NCI-H748 (cell line): ENCODE results near the gene ADSL.

ENCODE experiments used
- DNase-seq: peaks from one replicate; lab custom pipeline; 2025; ENCODE audit not compliant: unreplicated experiment; lab: John Stamatoyannopoulos, UW

Gene ADSL

DNA sequence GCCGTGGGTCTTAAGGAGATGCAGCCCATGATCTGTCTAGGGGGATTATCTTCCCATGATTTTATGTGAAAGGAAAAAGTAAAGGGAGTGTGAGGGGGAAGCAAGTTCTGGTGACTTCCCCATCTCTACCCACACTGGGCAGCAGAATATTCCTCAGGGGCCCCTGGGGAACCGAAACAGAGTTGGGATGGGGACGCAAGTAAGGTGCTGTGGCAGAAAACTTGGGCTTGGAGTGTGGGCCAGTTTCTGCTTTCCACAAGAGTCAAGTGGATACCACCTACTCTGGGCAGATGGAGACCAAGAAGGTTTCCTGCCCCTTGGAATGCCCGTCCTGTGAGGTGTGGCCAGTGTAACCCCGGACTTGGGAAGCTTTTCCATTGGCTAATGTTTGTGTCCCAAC lies 88.4 kb downstream of the ADSL start:
- no peak for DNase-seq

DNA sequence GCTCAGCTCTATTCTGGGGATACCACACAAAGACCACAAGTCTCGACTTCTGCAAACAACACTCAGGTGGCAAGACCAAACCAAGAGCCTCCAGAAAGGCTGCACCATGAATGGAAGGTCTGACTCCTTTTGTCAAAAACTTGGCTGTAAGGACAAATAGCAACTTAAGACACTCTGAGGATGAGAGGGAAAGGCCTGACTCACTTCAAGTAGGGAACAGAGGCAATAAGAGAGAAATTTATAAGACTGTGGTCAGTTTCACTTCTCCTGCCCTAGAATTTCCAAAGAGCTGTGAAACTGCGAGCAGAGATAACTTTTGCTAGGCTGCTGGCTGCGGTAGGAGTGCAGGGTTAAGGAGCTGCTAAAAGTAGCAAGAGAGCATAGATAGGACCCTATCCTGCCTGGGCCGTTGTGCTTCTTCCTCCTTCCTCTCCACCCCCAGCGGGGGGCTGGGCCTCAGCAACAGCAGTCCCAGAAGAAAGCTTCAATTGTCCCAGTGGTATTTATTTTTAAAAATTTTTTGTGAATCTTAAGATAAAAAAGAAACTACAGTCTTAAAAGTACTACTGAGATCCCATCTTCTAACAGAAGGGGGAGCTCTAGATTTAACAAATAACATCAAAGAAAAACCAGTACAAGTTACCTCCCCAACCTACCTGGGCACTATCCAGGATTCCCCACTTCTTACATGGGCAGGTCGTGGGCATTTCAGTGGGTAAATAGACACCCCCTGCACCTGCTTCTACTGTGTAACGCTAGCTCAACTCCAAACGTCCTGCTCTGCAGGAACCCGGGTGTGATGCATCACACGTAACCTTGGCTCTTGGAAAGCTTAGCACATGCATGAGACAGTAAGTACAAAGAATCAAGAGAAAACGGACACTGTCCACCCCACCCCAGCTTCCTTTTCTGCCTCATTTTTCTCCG lies 90.5 kb downstream of the ADSL start:
- peak; percentile 46 for DNase-seq
